ENCODE results near the gene VTI1A.

VTI1A gene

GRCh38 chr10:112649822-112650152 lies 202.8 kb downstream of the VTI1A start:
- TF ChIP-seq, protein P1, sequence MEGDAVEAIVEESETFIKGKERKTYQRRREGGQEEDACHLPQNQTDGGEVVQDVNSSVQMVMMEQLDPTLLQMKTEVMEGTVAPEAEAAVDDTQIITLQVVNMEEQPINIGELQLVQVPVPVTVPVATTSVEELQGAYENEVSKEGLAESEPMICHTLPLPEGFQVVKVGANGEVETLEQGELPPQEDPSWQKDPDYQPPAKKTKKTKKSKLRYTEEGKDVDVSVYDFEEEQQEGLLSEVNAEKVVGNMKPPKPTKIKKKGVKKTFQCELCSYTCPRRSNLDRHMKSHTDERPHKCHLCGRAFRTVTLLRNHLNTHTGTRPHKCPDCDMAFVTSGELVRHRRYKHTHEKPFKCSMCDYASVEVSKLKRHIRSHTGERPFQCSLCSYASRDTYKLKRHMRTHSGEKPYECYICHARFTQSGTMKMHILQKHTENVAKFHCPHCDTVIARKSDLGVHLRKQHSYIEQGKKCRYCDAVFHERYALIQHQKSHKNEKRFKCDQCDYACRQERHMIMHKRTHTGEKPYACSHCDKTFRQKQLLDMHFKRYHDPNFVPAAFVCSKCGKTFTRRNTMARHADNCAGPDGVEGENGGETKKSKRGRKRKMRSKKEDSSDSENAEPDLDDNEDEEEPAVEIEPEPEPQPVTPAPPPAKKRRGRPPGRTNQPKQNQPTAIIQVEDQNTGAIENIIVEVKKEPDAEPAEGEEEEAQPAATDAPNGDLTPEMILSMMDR (IDR thresholded peaks at IDR 0.05; ENCODE audit: extremely low read depth, insufficient read depth, missing control alignments), result no peak
- in situ Hi-C loops (cut with MboI; ENCODE audit: low pct_unique_long_range_greater_than_20kb, low sequenced_read_pairs, unreplicated experiment), result no loop called here
- DNase-seq (ENCODE audit: low spot score), result no peak

- in situ Hi-C loops (cut with MboI; ENCODE audit: low pct_unique_long_range_greater_than_20kb, low sequenced_read_pairs, unreplicated experiment), result no loop called here
- TF ChIP-seq, protein P1 (IDR thresholded peaks at IDR 0.05; ENCODE audit: extremely low read depth, insufficient read depth, missing control alignments), result no peak
These were observed 203.6 kb downstream of the VTI1A start for GRCh38 chr10:112650588-112651030.

DNA sequence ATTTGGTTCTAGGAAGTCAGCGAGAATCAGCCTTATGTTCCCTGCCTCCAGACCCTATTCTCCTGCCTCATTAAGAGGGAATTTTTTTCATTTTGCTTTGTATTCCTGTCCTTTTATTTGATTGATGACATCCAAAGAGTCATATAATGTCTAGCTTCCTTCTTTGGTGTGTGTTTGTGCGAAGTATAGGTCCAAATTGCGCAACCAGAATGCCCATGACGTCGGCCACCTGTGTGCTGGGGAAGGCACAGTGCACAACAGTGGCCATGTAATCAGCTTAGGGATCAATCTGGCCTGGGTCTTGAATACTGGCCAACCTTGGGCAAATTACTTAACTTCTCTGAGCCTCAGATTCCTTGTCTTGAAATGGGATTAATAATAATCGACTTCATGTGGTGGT lies 206.2 kb downstream of the VTI1A start:
- in situ Hi-C loops (cut with MboI; ENCODE audit: low pct_unique_long_range_greater_than_20kb, low sequenced_read_pairs, unreplicated experiment), result no loop called here
- no peak for DNase-seq (ENCODE audit: low spot score)
- TF ChIP-seq, protein P1 (IDR thresholded peaks at IDR 0.05; ENCODE audit: extremely low read depth, insufficient read depth, missing control alignments), result no peak

More at GRCh38 chr10:112650588-112651030, 203.6 kb downstream of the VTI1A start:
- no peak for DNase-seq (ENCODE audit: low spot score)

DNA sequence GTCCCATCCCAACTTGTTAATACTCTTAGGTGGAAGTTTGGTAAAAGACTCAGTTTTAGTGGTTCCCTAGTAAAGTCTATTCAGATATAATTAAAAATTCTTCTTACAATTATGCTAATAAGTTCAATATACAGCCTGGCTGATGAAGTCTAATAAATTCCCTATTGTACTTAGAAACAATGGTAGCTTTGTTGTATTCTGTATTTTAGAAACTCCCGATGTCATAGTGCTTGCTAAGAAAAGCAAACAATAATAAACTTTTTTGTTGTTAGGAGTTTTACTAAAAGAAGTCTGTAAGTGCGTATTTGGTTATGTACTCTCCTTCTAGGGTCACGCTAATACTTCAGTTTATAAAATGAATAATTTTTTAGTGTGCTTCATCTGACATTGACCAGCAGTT lies 206.8 kb downstream of the VTI1A start:
- in situ Hi-C loops (cut with MboI; ENCODE audit: low pct_unique_long_range_greater_than_20kb, low sequenced_read_pairs, unreplicated experiment), result no loop called here
- no peak for DNase-seq (ENCODE audit: low spot score)
- TF ChIP-seq, protein P1 (IDR thresholded peaks at IDR 0.05; ENCODE audit: extremely low read depth, insufficient read depth, missing control alignments), result no peak

DNA sequence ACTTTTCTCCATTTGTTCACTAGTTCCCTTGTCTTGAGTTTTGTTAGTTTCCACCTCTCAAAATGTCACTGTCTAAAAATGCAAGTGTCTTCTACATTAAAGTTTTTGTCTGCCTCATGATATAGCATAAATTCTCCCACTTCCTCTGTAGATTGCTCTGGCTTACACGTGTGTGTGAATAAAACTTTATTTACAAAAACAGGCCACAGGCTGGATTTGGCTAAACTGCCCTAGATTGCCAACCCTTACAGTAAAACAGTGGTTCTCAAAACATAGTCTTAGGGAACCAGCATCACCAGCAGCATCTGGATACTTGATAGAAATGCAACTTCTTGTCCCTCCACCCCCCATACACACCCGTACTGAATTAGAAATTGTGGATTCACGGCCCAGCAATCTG lies 207.8 kb downstream of the VTI1A start:
- TF ChIP-seq, protein P1 (IDR thresholded peaks at IDR 0.05; ENCODE audit: extremely low read depth, insufficient read depth, missing control alignments), result no peak
- in situ Hi-C loops (cut with MboI; ENCODE audit: low pct_unique_long_range_greater_than_20kb, low sequenced_read_pairs, unreplicated experiment), result no loop called here
- no peak for DNase-seq (ENCODE audit: low spot score)

GRCh38 chr10:112655722-112656121 lies 208.7 kb downstream of the VTI1A start:
- TF ChIP-seq, protein P1 (IDR thresholded peaks at IDR 0.05; ENCODE audit: extremely low read depth, insufficient read depth, missing control alignments), result no peak
- no peak for DNase-seq (ENCODE audit: low spot score)
- in situ Hi-C loops (cut with MboI; ENCODE audit: low pct_unique_long_range_greater_than_20kb, low sequenced_read_pairs, unreplicated experiment), result no loop called here

DNA sequence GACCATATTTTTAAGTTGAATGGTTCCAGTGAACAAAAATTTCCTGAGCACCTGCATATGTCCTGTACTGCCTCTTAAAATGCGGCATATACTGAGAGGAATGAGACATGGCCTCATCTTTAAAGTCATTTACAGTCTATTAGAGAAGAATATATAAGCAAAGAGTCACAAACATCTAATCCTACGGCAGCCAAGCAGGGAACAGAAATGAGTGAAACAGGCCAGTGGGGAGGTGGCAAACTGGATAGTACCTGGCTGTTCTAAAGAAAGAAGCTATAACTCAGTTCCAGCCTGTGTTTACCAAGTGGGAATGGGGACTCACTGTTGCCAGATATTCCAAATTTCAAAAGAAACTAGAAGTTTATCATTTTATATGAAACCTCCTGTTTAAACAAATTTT lies 211.4 kb downstream of the VTI1A start:
- in situ Hi-C loops (cut with MboI; ENCODE audit: low pct_unique_long_range_greater_than_20kb, low sequenced_read_pairs, unreplicated experiment), result no loop called here
- DNase-seq (ENCODE audit: low spot score), result no peak
- TF ChIP-seq, protein P1 (IDR thresholded peaks at IDR 0.05; ENCODE audit: extremely low read depth, insufficient read depth, missing control alignments), result no peak
